HG03045 (cell line): ENCODE data around the gene MBD6.

Experiments
- ATAC-seq: cut with Tn5 transposase; IDR thresholded peaks from one replicate; pipeline ENCODE4 v1.9.1; 2021; ENCODE audit warnings: mild to moderate bottlenecking, moderate library complexity; ENCODE audit not compliant: unreplicated experiment

Gene MBD6

DNA sequence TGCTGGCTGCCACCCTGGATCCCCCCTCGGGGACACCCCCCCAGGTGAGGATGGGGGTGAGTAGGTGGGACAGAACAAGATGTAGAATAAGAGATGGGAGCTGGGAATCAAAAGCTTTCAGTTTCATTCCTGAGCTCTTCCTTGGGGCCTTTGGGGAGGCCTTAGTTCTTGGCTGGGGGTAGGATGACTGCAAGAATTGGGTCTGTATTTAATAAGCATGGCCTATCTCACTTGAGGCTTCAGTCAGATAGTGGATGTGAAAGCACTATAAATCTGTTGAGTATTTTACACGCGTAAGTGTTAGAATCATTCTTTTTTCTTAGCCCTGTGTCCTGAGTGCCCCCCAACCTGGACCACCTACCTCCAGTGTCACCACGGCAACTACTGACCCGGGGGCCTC lies 4.6 kb downstream of the MBD6 start:
- no peak for ATAC-seq

DNA sequence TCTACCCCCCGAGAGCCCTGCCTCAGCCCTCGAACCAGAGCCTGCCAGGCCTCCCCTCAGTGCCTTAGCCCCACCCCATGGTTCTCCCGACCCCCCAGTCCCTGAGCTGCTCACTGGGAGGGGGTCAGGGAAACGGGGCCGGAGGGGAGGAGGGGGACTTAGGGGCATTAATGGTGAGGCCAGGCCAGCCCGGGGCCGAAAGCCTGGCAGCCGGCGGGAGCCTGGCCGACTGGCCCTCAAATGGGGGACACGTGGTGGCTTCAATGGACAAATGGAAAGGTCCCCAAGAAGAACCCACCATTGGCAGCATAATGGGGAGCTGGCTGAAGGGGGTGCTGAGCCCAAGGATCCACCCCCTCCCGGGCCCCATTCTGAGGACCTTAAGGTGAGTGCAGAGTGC lies 5.6 kb downstream of the MBD6 start:
- no peak for ATAC-seq

DNA sequence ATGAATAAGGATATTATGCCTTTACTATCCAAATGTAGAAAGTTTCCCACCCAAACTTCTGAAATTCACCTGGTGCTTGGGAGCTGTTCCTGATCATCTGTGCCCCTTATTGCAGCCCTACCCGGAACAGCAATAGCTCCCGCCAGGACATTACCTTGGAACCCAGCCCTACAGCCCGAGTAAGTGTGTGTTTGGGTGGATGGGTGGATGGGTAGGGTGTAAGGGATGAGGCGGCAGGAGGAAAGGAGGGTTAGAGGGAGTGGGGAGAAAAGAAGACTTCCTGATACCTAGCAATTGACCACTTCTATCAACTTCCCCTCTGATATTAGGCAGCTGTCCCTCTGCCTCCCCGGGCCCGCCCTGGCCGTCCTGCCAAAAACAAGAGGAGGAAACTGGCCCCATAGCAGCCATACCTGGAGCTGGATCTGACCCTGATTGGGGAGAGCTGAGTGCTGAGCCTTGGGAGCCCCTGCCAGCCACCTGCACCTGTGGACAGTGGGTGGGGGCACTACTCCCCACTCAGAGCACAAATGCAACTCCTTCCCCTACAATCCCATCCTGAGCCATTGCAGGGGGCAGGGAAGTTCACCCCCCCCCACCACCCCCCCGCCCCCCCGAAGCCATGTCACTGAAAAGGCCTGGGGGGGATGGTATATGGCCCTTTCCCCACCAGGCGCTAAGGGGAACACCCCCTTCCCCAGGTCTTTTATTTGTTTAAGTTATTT lies 6.4 kb downstream of the MBD6 start:
- no peak for ATAC-seq

DNA sequence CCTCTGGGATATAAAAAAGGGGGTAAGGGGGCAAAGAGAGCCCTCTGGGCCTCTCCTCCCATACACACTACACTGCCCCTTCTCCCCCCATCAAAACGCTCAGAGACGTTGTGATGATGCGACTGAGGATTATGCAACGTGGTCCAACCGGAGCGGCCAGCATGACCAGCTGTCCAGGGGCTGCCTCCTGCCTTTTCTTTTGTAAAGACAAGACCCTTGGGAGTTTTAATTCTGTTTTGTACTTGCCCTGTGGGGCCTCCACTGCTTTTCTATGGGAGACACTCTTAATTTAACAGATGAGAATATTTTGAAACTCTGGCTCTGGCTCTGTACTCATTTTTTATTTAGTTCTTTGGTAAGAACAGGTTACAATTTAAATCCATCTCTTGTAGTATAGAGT lies 7.2 kb downstream of the MBD6 start:
- ATAC-seq: no peak

GRCh38 chr12:57530396-57531142 lies 7.9 kb downstream of the MBD6 start:
- no peak for ATAC-seq

- no peak for ATAC-seq
Measured at GRCh38 chr12:57531836-57532235, 9.2 kb downstream of the MBD6 start.

DNA sequence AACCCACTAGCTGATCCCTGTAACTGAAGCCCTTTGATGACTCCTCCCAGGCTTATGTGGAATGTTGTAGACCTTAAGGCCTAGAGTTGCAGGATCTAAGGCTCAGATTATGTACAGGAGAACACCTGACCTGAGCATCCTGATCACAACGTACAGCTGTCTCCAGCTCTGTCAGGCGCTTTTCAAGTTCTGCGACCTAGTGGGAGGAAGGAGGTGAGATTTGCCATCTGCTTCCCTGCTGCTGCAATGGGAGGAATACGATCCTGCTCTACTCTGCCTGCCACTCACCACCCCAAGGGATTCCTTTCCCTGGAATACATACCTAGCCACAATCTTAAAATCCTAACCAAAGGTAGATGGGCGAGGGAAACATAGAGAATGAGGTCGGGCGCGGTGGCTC lies 10.5 kb downstream of the MBD6 start:
- no peak for ATAC-seq

DNA sequence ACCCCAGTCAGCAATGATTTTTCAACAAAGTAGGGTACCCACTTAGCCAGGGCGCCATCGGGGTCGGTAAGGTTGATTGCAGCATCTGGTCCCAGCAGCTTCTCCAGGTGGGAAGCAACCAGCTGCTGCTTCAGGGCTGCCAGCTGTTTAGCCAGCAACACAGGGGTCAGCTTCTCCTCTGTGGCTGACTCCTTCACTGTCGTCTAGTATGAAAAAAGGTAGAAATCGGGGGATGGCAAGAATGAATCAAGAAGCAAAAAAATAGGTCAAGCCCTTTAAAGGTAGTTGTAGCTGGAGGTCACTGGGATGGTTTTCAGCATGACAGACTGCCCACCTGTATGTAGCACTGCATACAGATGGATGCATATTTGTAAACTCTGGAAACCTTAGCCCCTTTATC lies 11.6 kb downstream of the MBD6 start:
- ATAC-seq: no peak

DNA sequence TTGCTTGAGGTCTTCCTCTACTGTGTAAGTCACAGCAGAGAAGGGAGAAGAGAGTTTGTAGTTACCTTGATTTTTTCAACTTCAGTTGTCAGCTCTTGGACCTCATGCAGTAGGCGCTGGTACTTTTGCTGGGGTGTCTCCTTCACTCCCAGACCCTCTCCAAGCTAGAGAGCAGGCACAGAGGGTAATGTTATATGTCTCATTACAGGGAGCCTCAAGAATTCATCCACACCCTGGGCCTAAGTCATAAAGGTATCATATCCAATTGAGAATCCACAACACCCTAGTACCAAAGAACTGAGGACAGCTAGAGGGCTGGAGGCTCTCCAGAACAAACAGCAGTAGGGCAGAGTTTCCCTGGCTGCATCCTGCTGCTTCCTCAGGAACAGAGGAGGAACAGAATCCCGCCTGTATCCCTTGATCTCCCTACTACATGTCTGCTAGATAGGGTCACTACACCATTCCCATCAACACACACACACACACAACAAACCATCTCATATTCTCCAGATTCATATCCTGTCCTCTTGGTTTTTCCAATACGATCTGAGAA lies 12.4 kb downstream of the MBD6 start:
- no peak for ATAC-seq

GRCh38 chr12:57535764-57536596 lies 13.4 kb downstream of the MBD6 start:
- no peak for ATAC-seq

DNA sequence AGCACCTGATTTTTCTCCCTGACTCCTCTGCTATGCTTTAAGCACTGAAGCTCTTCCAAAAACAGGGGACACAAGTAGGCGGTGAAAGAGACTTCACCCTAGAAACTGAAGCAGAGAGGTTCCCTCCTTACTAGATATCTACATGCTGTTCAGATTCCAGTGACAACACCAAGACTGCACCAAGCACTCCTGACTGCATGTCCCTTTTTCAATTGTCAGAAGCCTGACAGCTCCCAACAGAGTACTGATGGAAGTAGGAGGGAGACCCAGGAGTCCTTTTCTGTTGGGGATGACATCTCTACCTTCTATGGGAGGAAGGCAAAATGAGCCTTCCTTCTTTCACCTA lies 13.9 kb downstream of the MBD6 start:
- ATAC-seq: no peak

GRCh38 chr12:57539134-57539768 lies 16.6 kb downstream of the MBD6 start:
- no peak for ATAC-seq

DNA sequence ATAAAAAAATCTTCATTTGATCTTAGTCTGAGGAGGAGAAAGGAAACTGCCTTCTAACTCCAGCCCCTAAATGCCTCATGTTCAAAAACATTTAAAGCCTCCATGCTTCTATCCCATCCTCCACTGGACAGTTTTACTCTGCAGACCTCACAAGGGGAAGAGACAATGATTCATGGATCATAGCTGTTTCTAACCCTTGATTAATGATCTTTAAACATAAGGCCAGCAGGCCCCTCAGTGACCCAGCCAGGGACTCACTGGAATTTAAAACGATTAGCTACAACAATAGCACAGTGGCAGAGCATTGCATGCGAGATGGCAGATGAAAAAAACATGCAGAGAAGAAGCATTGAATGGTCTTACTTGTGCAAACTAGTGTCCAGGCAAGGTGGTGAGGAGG lies 18.4 kb downstream of the MBD6 start:
- no peak for ATAC-seq

DNA sequence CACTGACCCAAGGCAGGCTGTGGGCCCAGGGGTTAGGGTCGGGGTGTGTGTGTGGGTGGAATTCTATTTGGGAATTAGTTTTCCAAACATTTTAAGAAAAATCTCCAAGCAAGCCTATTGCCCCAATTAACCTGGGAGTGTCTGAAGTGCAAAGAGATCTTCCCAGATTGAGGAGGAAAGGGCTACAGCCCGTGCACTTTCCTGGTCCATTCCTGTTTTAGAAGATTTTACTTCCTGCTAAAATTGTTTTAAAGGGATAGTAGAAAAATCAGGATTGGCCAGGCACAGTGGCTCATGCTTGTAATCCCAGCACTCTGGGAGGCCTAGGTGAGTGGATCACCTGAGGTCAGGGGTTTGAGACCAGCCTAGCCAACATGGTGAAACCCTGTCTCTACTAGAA lies 19.1 kb downstream of the MBD6 start:
- no peak for ATAC-seq

- no peak for ATAC-seq
Measured at GRCh38 chr12:57543581-57543980, 21.0 kb downstream of the MBD6 start.

GRCh38 chr12:57545809-57546437 lies 23.3 kb downstream of the MBD6 start:
- ATAC-seq: no peak

- ATAC-seq: peak; percentile 94
Measured at GRCh38 chr12:57546438-57547287, 24.0 kb downstream of the MBD6 start, which contains the start of gene DCTN2. Gene DCTN2, minus strand, starts transcription at chr12:57547192. Its CDS starts 129 bp downstream, at chr12:57547063.

DNA sequence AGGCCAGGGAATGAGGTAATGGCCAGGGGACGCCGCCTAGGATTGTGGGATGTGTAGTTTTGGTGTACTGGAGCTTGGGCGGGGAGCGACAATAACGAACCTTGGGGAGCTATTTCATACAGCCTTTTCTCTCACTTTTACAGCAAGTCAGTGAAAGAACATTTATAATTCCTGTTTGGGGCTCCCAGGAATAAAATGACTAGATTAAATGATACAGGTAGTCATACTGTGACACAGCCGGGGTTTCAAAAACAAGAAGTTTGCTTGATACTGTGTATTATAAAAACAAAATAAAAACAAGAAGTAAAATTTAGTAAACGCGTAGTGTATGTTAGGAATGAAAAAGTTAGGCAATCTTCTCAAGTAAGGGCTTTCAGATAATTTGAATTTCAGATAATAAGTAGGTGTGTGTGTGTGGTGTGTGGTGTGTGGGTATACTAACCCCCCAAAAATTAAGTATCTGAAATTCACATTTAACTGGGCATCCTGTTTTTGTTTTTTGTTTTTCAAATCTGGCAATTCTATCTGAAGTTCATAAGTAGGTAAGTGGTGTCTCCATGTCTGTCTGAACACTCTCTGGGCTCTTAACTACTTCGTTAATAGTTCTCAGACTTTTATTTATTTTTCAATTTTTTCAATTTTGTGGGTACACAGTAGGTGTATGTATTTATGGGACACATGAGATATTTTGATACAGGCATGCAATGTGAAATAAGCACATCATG lies 24.8 kb downstream of the MBD6 start:
- ATAC-seq: no peak

DNA sequence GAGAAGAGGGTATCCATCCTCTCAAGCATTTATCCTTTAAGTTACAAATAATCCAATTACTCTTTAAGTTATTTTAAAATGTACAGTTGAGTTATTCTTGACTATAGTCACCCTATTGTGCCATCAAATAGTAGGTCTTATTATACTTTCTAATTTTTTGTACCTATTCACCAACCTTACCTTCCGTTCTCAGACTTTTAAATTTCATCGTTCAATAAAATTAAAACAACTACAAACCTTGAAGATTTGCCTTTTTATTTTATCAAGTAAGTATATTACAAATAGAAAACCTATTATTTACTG lies 25.3 kb downstream of the MBD6 start:
- no peak for ATAC-seq
